GM23248 (cell line): ENCODE data around the gene PSD4.

Source experiments
- EZH2 ChIP-seq: fragments of 200-600 bp; sonication (generic); IDR thresholded peaks from 2 replicates; pipeline ENCODE4 v1.6.1; 2018; ENCODE audit warnings: antibody characterized with exemption, mild to moderate bottlenecking; ENCODE audit not compliant: insufficient read depth, poor library complexity, severe bottlenecking
- EZH2phosphoT487 ChIP-seq: fragments of 200-600 bp; sonication (generic); IDR thresholded peaks from 2 replicates; pipeline ENCODE4 v1.6.1; 2018; ENCODE audit warnings: antibody characterized with exemption, moderate library complexity, mild to moderate bottlenecking, low read depth; ENCODE audit not compliant: insufficient read depth

GRCh38 chr2:113179446-113180045, 5.8 kb downstream of the PSD4 start:
- TF ChIP-seq EZH2phosphoT487 (no peak), EZH2 (no peak)
